ENCODE measurements around the gene CPNE6.
"Not testable (repeated sequence)": the region's sequence is repeated elsewhere in the genome, so short reads cannot be mapped to it uniquely, and the experiment has no call there.

CPNE6 gene

DNA sequence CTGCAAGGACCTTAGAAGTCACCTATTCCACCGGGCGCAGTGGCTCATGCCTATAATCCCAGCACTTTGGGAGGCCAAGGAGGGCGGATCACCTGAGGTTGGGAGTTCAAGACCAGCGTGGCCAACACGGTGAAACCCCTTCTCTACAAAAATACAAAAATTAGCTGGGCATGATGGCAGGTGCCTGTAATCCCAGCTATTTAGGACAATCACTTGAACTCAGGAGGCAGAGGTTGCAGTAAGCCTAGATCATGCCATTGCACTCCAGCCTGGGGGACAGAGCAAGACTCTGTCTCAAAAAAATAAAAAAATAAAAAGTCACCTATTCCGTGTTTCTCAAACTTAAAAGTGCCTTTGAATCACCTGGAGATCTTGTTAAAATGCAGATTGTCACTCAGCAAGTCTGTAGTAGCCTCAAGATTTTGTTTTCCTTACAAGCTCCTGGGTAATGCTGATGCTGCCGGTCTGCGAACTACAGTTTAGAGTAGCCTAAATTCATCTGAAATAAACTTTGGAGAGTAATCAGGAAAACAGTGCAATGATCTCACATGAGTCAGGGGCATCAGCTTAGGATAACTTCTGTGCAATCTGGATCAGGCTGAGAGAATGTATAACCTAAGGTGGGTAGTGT is 34.4 kb downstream of the CPNE6 start:
- not testable (repeated sequence) for DNase-seq (ENCODE audit: low read depth in 2 of 2)

DNA sequence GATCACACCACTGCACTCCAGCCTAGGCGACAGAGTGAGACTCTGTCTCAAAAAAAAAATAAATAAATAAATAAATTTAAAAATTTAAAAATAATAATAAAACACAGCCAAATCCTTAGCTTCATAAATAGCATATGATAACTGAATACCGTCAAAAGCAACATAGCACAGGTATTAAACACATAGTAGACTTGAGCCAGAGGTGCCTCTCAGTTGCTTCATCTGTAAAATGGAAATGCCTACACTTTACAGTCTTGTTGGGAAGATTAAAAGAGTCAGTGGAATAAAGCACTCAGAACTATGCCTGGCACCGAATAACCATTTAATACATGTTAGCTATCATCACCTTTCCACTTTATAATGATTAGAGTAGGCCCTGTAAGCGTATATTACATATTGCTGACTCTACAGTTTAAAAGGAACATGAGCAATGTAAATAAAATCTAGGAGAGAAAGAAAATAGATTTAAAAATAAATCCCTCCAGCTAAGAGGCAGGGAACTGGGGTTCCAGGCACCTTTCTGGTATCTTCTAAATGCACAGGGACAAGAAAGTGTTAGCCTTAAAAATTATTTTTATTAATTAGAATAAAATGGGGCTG is 35.4 kb downstream of the CPNE6 start:
- DNase-seq (ENCODE audit: low read depth in 2 of 2) = no peak

DNA sequence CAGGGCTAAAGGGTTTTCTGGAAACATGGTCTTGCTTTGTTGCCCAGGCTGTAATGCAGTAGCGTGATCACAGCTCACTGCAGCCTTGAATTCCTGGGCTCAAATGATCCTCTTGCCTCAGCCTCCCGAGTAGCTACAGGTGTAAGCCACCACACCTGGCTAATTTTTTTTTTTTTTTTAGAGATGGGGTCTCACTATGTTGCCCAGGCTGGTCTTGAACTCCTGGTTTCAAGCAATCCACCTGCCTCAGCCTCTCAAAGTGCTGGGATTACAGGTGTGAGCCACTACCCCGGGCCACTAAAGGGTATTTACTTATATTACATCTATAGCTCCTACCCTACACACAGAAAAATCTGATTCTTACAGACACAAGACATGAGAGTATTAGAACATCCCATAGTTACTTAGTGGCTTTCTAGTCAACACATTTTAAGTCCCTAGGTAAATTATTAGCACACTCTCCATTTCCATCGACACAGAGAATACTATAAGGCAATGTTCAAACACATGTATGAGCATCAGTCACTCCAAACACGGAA is 37.0 kb downstream of the CPNE6 start:
- DNase-seq (ENCODE audit: low read depth in 2 of 2) = no peak

DNA sequence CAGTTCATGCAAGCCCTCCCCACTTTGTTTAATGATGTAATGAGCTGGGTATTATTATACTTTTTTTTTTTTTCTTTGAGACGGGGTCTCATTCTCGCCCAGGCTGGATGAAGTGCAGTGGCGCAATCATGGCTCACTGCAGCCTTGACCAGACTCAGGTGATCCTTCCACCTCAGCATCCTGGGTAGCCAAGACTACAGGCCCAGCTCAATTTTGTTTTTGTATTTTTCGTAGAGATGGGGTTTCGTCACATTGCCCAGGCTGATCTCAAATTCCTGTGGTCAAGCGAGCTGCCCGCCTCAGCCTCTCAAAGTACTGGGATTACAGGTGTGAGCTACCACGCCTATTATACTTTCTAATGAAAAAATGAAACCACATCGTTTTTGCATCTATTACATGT is 38.7 kb downstream of the CPNE6 start:
- no peak for DNase-seq (ENCODE audit: low read depth in 2 of 2)

DNA sequence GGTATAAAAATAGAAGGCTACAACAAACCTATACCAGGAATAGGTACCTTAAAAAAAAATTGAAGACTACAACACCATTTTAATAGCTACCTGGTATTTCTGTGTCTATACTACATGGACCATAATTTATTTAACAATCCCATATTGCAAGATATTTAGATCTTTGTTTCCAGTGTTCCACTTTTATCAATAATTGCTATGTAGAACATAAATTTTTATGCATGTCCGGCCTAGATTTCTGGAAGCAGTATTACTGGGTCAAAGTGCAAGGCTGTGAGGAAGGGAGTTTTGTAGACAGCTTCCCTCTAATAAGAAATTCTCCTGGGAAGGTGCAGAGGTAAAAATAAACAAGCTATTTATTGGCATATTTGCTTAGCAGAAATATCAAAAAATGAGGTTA is 39.2 kb downstream of the CPNE6 start:
- DNase-seq (ENCODE audit: low read depth in 2 of 2) = no peak

DNA sequence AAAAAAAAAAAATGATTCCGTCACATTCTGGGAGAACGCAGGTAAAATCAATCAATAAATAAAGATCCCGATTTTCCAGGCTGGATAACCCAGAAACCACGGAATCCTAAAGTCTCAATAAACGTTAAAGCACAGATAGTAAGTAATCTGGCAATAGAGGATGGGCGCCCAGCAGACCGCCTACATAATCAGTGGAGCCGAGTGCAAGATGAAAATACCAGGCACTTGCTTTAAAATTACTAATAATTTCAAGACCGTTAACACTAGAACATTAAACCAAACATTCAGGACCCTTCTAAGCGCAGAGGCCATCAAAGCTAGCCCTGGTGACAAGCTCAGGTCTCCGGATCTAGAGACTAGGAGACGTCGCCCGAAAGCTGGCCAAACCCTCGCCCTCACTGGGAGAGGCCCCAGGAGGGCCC is 42.0 kb downstream of the CPNE6 start:
- no peak for DNase-seq (ENCODE audit: low read depth in 2 of 2)

DNA sequence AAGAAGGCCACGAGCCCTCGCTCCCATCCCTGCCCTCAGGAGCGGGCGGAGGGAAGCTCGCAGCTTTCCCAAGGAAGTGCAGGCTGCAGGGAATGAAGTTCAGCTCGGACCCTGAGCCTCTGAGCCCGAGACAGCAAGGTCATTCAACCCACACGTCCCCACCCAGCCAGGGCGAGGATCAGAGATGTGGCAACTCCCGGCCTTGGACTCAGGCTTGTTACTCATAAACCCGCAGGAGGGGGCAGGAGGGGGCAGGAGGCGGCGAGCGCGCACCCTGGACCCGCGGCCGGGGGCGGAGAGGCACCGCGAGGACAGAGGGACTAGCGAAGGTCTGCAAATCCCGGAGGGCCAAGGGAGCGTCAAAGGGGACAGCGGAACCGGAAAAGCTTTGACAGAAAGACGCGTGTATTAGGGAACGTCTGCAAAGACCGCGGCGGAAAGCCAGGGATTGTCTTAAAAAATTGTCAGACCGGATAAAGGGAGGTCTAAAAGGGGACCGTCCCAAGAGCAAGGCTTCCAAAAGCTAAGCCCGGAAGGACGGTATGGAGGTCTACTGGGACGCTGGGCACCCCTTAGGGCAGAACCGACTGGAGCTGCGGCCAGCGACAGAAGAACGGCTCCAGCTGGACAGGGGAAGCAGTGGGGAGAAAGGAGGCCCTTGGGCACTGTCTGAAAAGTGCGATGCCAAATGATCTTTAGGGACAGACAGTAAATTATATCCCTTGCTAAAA is 42.6 kb downstream of the CPNE6 start:
- DNase-seq (ENCODE audit: low read depth in 2 of 2) = peak; percentile 44 to 58

DNA sequence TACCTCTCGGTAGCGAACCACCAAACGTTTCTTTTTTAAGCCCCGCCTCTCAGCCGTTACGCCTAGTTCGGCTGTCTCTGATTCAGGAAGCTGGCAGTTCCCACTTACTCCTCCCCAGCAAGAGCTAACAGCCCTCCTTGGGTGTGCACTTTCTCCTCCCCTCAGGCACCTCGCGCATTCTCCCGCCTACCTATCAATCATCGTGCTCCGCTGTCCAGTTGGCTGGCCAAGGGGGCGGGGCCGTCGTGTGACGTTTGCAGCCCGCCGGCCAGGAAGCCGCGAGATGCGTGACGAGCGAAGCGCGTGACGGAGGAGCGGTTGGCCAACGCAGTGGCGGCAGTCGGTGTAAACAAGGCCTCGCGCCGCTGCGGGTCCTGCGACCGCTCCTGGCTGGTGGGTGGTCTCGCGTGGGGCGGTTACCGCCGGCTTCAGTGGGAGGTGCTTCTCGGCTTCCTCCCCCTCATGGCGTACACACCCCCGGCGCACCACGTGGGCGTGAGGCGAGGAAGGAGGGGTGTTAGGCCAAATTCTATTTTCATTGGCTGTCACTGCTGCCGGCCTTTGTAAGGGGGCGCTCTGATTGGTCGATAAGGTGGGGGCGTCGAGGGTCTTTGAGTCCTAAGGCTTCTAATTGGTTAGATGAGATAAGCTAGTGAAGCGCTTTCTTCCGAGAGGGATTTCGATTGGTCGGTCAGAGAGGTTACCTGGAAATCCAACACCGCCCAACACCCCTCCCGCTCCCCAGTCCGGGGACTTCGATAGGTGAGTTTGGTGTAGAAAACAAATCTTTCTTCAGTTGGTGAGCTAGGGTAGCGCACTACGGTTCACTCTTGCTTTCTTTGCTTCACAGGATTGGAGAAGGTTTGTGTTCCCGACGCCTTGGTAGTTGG is 43.4 kb downstream of the CPNE6 start, which contains the start of the genes DCAF11 and NRL:
TSS of gene DCAF11 (plus strand) at position 246 of the 890 bp plus-strand sequence. CDS start 818 bp downstream, outside the sequence.
TSS of gene NRL (minus strand) at position 418 of the 890 bp plus-strand sequence. CDS start 32,101 bp downstream, outside the sequence.
- peak; percentile 93 to 96 for DNase-seq (ENCODE audit: low read depth in 2 of 2)

DNA sequence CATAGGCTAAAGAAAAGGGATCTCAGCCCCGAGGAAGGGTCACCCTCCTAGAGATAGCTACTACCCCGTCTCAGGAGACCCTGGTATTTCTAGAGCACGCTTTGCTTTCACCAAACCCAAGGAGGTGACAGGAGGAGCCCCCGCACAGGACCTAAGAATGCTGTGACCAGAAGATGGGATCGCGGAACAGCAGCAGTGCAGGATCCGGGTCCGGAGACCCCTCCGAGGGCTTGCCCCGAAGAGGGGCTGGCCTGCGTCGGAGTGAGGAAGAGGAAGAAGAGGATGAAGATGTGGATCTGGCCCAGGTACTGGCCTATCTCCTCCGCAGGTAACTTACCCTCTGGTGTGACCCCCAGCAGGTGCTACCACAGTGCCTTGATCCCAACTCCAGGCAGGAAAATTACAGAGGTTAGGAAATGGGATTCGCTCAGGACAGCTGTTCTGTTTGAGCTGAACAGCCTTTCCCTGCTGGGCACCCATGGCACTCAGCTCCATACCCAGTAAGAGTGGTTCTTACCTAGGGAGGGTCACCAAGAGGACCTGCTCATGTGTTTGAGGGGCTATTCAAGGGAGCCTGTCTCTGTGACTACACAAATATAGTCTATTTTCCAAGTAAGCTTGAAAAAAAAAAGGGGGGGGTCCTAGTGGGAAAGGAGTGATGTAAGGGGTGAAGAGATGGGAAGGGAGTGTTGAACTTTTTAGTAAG is 44.2 kb downstream of the CPNE6 start:
- DNase-seq (ENCODE audit: low read depth in 2 of 2) = no peak

DNA sequence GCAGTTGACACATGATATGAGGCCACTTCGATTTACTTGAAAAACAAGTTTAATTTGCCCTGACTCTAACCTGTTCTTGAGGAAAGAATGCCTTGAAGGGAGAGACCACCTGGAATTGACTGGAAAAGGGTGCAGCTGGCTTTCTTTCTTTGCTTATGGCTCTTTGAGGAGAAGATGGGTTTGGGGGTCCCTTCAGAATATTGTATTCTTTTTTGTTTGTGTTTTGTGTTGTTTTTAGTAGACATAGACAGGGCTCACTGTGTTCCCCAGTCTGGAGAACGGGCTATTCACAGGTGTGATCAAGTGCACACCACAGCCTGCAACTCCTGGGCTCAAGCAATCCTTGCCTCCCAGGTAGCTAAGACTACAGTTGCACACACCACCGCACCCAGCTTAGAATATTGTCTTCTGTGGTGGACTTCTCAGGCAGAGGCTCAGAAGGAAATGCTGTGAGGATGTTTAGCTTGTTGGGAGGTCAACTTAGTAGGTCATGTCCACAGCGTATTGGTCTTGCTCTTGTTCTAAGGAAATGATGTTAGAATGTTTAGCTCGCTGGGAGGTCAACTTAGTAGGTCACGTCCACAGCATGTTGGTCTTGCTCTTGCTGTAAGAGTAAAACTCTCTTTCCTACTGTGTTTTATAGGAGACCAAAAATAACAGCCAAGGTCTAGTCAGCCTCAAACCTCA is 44.9 kb downstream of the CPNE6 start:
- no peak for DNase-seq (ENCODE audit: low read depth in 2 of 2)

DNA sequence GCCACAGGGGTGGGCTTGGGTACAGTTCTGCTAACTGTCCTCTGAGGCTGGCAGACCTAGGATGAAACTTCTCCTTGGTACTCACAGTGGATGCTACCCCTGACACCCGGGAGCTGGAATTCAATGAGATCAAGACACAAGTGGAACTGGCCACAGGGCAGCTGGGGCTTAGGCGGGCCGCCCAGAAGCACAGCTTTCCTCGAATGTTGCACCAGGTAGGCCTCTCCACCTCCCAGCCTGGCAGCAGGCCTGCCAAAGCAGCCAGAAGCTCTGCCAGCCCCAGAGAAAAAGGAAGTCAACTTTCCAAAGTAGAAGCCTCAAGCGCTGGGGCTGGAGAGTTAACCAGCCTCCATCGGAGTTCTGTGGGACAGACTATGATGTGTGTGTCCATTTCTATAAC is 45.8 kb downstream of the CPNE6 start:
- DNase-seq (ENCODE audit: low read depth in 2 of 2) = no peak

DNA sequence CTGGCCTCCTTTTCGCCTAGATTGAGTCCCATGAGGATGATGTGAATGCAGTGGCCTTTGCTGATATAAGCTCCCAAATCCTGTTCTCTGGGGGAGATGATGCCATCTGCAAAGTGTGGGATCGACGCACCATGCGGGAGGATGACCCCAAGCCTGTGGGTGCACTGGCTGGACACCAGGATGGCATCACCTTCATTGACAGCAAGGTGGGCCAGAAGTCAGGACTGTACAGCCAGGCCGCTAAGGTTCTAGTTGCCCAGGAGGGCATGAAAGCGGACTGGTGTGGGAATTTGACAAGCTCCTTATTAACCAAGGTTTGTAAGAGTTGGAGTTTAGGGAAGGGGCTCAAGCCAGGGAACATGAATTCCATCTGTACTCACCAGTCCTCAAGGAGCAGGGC is 48.3 kb downstream of the CPNE6 start:
- DNase-seq (ENCODE audit: low read depth in 2 of 2) = no peak

DNA sequence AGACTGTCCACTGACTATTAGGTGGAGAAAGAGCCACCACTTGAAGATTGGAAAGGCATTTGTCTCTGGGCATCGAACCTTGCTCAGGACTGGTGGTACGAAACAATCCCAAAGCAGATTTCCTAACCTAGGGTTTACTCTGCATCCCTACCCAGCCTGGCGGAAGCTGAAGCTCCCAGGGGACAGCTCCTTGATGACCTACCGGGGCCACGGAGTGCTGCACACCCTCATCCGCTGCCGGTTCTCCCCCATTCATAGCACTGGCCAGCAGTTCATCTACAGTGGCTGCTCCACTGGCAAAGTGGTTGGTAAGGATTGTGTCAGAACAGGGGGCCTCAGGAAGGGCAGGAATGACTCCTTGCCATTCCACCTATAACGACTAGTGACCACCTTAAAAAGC is 49.8 kb downstream of the CPNE6 start:
- no peak for DNase-seq (ENCODE audit: low read depth in 2 of 2)

DNA sequence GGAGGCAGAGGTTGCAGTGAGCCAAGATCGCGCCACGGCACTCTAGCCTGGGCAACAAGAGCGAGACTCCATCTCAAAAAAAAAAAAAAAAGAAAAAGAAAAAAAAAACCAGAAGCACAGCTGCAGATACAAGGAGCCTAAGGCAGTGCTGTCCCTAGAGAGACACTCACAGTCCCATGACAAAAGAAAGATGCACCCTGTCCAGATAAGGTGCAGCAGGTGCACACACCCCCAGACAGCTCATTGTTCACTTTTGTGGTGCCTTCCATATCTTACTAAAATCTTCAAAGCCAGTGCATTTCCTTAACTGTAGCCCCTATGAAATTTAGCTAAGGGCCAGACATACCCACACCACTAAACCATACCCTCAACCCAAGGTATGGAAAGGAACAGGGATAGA is 51.1 kb downstream of the CPNE6 start:
- DNase-seq (ENCODE audit: low read depth in 2 of 2) = no peak

DNA sequence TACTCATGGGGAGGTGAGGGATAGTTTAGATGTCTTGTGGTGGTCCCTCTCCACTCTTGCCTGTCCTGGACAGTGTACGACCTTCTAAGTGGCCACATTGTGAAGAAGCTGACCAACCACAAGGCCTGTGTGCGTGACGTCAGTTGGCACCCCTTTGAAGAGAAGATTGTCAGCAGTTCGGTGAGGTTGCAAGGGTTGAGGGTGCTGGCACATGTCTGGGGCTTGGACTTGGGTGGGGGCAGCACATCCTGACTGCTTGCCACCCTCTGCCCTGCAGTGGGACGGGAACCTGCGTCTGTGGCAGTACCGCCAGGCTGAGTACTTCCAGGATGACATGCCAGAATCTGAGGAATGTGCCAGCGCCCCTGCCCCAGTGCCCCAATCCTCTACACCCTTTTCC is 51.5 kb downstream of the CPNE6 start:
- no peak for DNase-seq (ENCODE audit: low read depth in 2 of 2)

DNA sequence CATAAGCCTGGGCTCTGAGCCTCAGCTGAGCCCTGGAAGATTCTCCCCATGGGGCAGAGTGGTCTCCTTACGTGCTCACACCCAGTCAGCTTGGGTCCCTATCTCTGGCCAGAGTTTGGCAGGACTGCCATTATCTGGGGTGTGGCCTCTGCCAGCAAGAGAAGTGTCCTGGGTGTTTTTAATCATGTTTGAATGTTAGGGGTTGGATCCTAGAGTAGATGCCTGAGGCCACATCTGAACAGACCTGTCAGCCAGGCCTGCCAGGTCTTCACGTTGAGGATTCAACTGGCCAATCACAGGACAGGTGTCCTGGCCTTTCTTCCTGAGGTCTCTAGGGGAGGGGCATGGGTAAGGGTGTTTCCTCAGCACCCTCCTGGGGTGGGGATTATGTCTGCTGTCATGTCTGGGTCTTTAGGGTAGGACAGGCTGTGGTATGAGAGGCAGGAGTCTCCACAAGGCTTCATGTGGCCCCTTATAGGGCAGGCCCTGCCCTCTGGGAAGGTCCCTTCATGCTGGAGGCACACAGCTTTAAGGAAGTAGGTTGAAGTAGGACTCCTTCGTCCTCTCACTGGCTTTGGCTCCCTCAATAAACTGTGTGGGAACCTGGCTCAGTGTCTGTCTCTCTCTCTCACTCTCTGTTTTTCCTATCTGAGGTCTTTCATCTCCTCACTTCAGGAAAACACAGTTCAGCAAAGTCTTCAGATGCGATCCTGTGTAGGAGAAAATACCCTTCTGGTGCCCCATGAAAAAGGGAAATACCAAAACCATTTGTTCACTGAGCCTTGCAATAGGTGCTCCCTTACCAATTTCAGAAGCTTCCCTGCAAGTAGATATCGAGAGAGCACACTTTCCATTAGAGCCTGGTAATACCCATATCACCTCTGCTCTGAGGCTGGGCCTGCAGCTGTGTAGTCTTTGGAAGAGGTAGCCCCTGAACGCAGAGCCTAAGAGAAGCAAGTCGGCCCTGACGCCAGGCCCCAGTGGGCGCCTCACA is 52.4 kb downstream of the CPNE6 start:
- no peak for DNase-seq (ENCODE audit: low read depth in 2 of 2)

DNA sequence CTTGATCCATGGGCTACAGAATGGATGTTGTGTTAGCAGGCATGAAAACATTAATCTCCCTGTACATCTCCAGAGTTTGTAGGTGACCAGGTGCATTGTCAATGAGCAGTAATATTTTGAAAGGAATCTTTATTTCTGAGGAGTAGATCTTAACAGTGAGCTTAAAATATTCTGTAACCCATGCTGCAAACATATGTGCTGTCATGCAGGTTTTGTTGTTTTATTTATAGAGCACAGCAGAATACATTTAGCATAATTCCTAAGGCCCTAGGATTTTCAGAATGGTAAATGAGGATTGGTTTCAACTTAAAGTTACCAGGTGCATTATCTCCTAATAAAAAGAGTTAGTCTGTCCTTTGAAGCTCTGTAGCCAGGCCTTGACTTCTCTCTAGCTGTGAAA is 55.6 kb downstream of the CPNE6 start:
- no peak for DNase-seq (ENCODE audit: low read depth in 2 of 2)

DNA sequence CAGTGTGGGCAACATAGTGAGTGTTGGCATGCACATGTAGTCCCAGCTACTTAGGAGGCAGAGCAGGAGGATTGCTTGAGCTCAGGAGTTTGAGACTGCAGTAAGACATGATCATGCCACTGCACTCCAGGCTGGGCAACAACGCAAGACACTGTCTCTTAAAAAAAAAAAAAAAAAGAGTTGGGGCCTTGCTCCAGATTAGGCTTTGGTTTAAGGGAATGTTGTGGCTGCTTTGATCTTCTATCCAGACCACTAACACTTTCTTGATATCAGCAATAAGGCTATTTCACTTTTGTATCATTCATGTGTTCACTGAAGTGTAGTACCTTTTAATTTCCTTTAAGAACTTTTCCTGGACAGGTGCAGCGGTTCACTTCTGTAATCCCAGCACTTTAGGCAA is 56.3 kb downstream of the CPNE6 start:
- no peak for DNase-seq (ENCODE audit: low read depth in 2 of 2)
